GM18511 (cell line): ENCODE results near the gene PRDM1.

Source experiments
- ATAC-seq: cut with Tn5 transposase; IDR thresholded peaks from one replicate; pipeline ENCODE4 v1.9.1; 2021; ENCODE audit warnings: mild to moderate bottlenecking, moderate library complexity; ENCODE audit not compliant: unreplicated experiment

Gene PRDM1

GRCh38 chr6:106094964-106095335 lies 8.8 kb downstream of the PRDM1 start:
- ATAC-seq, result no peak

GRCh38 chr6:106097411-106098231 lies 11.5 kb downstream of the PRDM1 start:
- ATAC-seq, result peak; percentile 52

GRCh38 chr6:106098383-106099234 lies 12.5 kb downstream of the PRDM1 start:
- ATAC-seq, result peak; percentile 34

GRCh38 chr6:106099235-106099537 lies 13.1 kb downstream of the PRDM1 start:
- no peak for ATAC-seq

GRCh38 chr6:106100755-106101154 lies 14.6 kb downstream of the PRDM1 start:
- no peak for ATAC-seq

GRCh38 chr6:106101466-106101865 lies 15.3 kb downstream of the PRDM1 start:
- no peak for ATAC-seq

- ATAC-seq, result peak; percentile 66
These were observed 15.9 kb downstream of the PRDM1 start for GRCh38 chr6:106102034-106102433.

- no peak for ATAC-seq
These were observed 17.0 kb downstream of the PRDM1 start for GRCh38 chr6:106102967-106103727.

GRCh38 chr6:106103728-106104109 lies 17.6 kb downstream of the PRDM1 start:
- peak; percentile 47 for ATAC-seq

- ATAC-seq, result no peak
These were observed 18.3 kb downstream of the PRDM1 start for GRCh38 chr6:106104476-106104875.

GRCh38 chr6:106104941-106105340 lies 18.8 kb downstream of the PRDM1 start:
- no peak for ATAC-seq

GRCh38 chr6:106105493-106105892 lies 19.4 kb downstream of the PRDM1 start:
- no peak for ATAC-seq

- ATAC-seq, result no peak
These were observed 20.3 kb downstream of the PRDM1 start for GRCh38 chr6:106106276-106107042.

GRCh38 chr6:106107043-106107613 lies 21.0 kb downstream of the PRDM1 start:
- no peak for ATAC-seq

GRCh38 chr6:106108129-106108528 lies 22.0 kb downstream of the PRDM1 start:
- no peak for ATAC-seq

- ATAC-seq, result no peak
These were observed 22.9 kb downstream of the PRDM1 start for GRCh38 chr6:106109029-106109428.

- no peak for ATAC-seq
These were observed 24.2 kb downstream of the PRDM1 start for GRCh38 chr6:106110164-106110826.

GRCh38 chr6:106112433-106112832 lies 26.3 kb downstream of the PRDM1 start:
- ATAC-seq, result no peak

GRCh38 chr6:106113256-106113959 lies 27.3 kb downstream of the PRDM1 start:
- ATAC-seq, result no peak
